Endothelial cell (in vitro differentiated cells): Measurements from ENCODE around the gene DOHH. TPM values are rescaled to one million over a fixed set of nuclear protein-coding genes. Genes with fewer than 3 reads are reported as not detected.
"Not testable (repeated sequence)": the region's sequence is repeated elsewhere in the genome, so short reads cannot be mapped to it uniquely, and the experiment has no call there.

Experiments
- DNase-seq: peaks from one replicate; pipeline ENCODE4 v3.0.0; 2021; ENCODE audit warnings: low spot score
- H3K27ac Mint-ChIP-seq: one replicate; pipeline ENCODE4 v1.8.0; 2021; ENCODE audit warnings: mixed read lengths, inconsistent platforms; ENCODE audit not compliant: unreplicated experiment
- H3K27me3 Mint-ChIP-seq: one replicate; pipeline ENCODE4 v1.8.0; 2021; ENCODE audit warnings: mild to moderate bottlenecking, moderate library complexity, mixed read lengths, inconsistent platforms; ENCODE audit not compliant: unreplicated experiment
- H3K36me3 Mint-ChIP-seq: one replicate; pipeline ENCODE4 v1.8.0; 2021; ENCODE audit warnings: mild to moderate bottlenecking, low read depth, mixed read lengths, inconsistent platforms; ENCODE audit not compliant: unreplicated experiment
- H3K4me1 Mint-ChIP-seq: one replicate; pipeline ENCODE4 v1.8.0; 2021; ENCODE audit warnings: mild to moderate bottlenecking, mixed read lengths, inconsistent platforms; ENCODE audit not compliant: unreplicated experiment
- H3K4me3 Mint-ChIP-seq: one replicate; pipeline ENCODE4 v1.8.0; 2021; ENCODE audit warnings: mild to moderate bottlenecking, mixed read lengths, inconsistent platforms; ENCODE audit not compliant: unreplicated experiment
- H3K9me3 Mint-ChIP-seq: one replicate; pipeline ENCODE4 v1.8.0; 2021; ENCODE audit warnings: mixed read lengths, inconsistent platforms; ENCODE audit not compliant: unreplicated experiment
- total RNA-seq: library from RNA; stranded (reverse); fragmentation: NEBNext Ultra II Directional; extraction: Animal tissue kit (Norgen Biotek cat#: 25700); gene quantifications from one replicate; pipeline ENCODE4 v1.2.1, GENCODE V29; 2021; ENCODE audit not compliant: unreplicated experiment
- TF ChIP-seq, protein P1 (sequence below): fragments of 200-600 bp; sonication (generic); IDR thresholded peaks from one replicate; pipeline ENCODE4 v1.5.0; 2021; ENCODE audit warnings: antibody characterized with exemption; ENCODE audit not compliant: unreplicated experiment

Gene DOHH
- total RNA-seq, 1 donor from 2014 or later, result 8.7 TPM

DNA sequence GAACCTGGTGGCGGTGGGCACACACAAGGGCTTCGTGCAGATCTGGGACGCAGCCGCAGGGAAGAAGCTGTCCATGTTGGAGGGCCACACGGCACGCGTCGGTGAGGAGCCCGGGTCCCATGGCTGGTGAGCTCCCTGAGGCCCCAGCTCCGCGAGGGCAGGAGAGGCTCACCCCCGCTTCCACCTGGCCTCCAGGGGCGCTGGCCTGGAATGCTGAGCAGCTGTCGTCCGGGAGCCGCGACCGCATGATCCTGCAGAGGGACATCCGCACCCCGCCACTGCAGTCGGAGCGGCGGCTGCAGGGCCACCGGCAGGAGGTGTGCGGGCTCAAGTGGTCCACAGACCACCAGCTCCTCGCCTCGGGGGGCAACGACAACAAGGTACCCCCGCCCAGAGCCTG lies 31.2 kb upstream of the DOHH start:
- Mint-ChIP-seq H3K4me3 (no peak overlapping the region), H3K27ac (no peak overlapping the region), H3K36me3 (peaks cover 15% of the 10 kb centered on the region), H3K27me3 (peaks cover 13% of the 10 kb centered on the region), H3K4me1 (no peaks in the 10 kb centered on the region), H3K9me3 (no peaks in the 10 kb centered on the region)
- DNase-seq, result no peak
- TF ChIP-seq, protein P1, sequence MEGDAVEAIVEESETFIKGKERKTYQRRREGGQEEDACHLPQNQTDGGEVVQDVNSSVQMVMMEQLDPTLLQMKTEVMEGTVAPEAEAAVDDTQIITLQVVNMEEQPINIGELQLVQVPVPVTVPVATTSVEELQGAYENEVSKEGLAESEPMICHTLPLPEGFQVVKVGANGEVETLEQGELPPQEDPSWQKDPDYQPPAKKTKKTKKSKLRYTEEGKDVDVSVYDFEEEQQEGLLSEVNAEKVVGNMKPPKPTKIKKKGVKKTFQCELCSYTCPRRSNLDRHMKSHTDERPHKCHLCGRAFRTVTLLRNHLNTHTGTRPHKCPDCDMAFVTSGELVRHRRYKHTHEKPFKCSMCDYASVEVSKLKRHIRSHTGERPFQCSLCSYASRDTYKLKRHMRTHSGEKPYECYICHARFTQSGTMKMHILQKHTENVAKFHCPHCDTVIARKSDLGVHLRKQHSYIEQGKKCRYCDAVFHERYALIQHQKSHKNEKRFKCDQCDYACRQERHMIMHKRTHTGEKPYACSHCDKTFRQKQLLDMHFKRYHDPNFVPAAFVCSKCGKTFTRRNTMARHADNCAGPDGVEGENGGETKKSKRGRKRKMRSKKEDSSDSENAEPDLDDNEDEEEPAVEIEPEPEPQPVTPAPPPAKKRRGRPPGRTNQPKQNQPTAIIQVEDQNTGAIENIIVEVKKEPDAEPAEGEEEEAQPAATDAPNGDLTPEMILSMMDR, result no peak

DNA sequence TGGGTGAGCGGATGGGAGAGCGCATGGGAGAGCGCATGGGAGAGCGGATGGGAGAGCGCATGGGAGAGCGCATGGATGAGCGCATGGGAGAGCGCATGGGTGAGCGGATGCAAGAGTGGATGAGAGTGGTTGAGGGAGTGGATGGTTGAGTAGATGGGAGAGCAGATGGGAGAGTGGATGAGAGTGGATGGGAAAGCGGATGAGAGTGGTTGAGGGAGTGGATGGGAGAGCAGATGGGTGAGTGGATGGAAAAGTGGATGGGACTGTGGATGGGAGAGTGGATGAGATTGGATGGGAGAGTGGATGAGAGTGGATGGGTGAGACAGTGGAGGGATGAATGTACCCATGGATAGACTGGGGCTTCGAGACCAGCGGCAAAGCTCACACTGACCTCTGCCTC lies 29.9 kb upstream of the DOHH start:
- H3K4me1 Mint-ChIP-seq, result no peaks in the 10 kb centered on the region
- H3K36me3 Mint-ChIP-seq, result peaks cover 12% of the 10 kb centered on the region
- no peak for DNase-seq
- H3K9me3 Mint-ChIP-seq, result no peaks in the 10 kb centered on the region
- H3K27ac Mint-ChIP-seq, result no peak overlapping the region
- no peak overlapping the region for H3K4me3 Mint-ChIP-seq
- H3K27me3 Mint-ChIP-seq, result peaks cover 11% of the 10 kb centered on the region
- TF ChIP-seq, protein P1, result no peak

DNA sequence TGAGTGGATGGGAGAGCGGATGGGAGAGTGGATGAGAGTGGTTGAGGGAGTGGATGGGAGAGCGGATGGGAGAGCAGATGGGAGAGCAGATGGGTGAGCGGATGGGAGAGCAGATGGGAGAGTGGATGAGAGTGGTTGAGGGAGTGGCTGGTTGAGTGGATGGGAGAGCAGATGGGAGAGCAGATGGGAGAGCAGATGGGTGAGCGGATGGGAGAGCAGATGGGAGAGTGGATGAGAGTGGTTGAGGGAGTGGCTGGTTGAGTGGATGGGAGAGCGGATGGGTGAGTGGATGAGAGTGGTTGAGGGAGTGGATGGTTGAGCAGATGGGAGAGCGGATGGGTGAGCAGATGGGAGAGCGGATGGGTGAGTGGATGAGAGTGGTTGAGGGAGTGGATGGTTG lies 28.8 kb upstream of the DOHH start:
- H3K9me3 Mint-ChIP-seq, H3K4me1 Mint-ChIP-seq, H3K27me3 Mint-ChIP-seq, H3K4me3 Mint-ChIP-seq, DNase-seq, H3K27ac Mint-ChIP-seq: not testable (repeated sequence)
- peaks cover 15% of the 10 kb centered on the region for H3K36me3 Mint-ChIP-seq

DNA sequence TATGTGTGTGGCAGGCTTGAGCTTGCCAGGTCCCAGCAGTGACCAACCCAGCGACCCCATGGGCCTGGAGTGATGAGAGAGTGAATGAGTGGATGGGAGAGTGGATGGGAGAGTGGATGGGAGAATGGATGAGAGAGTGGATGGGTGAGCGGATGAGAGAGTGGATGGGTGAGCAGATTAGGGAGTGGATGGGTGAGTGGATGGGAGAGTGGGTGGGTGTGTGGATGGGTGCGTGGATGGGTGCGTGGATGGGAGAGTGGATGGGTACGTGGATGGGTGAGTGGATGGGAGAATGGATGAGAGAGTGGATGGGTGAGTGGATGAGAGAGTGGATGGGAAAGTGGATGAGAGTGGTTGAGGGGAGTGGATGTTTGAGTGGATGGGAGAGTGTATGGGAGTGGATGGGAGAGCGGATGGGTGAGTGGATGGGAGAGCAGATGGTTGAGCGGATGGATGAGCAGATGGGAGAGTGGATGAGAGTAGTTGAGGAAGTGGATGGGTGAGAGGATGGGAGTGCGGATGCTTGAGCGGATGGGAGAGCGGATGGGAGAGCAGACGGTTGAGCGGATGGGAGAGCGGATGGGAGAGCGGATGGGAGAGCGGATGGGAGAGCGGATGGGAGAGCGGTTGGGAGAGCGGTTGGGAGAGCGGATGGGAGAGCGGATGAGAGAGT lies 28.2 kb upstream of the DOHH start:
- Mint-ChIP-seq H3K27ac (no peak overlapping the region), H3K27me3 (peaks cover 9% of the 10 kb centered on the region), H3K4me1 (no peaks in the 10 kb centered on the region), H3K36me3 (peaks cover 13% of the 10 kb centered on the region), H3K9me3 (no peaks in the 10 kb centered on the region), H3K4me3 (no peak overlapping the region)
- TF ChIP-seq, protein P1, result no peak
- DNase-seq, result no peak

DNA sequence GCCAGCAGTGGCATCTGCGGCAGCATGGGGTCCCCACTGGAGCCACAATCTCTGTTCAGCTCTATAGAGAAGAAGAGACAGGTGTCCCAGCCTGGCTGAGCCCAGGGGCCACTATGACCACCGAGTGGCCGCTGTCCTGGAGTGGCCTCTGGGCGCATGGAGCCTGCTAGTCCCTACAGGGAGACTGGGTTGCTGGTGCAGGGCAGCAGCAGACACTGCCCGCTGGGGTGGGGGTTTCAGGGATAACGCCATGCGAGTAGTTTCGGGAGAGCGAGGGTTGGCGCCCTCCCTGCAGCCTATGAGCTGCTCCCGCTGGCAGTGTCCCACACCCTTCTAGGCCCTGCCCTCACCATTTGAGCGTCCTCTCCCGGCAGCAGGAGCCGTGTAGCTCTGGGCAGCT lies 27.6 kb upstream of the DOHH start:
- Mint-ChIP-seq H3K27ac (no peak overlapping the region), H3K4me3 (no peak overlapping the region), H3K9me3 (no peaks in the 10 kb centered on the region), H3K4me1 (no peaks in the 10 kb centered on the region), H3K36me3 (peaks cover 9% of the 10 kb centered on the region), H3K27me3 (peaks cover 8% of the 10 kb centered on the region)
- no peak for DNase-seq
- TF ChIP-seq, protein P1, result no peak
